SK-N-SH treated with all-trans-retinoic acid at 6 μM for 48 hours (cell line): ENCODE measurements around the gene CTNNAL1.

ENCODE experiments used
- ARNTL ChIP-seq: fragments of 450-650 bp; formaldehyde crosslinking; IDR thresholded peaks from 2 replicates; pipeline ENCODE4 v1.5.0; 2020; ENCODE audit warnings: low read depth, mild to moderate bottlenecking, moderate library complexity, borderline replicate concordance
- CSDC2 ChIP-seq: fragments of 250-450 bp; sonication (Bioruptor Pico); IDR thresholded peaks from 2 replicates; pipeline ENCODE4 v1.5.0; 2020; ENCODE audit warnings: mild to moderate bottlenecking, moderate library complexity
- SNAI2 ChIP-seq: fragments of 250-450 bp; sonication (Bioruptor Pico); IDR thresholded peaks from 2 replicates; pipeline ENCODE4 v1.5.0; 2020; ENCODE audit warnings: mild to moderate bottlenecking, moderate library complexity
- TCF4 ChIP-seq: fragments of 250-450 bp; sonication (Bioruptor Pico); IDR thresholded peaks from 2 replicates; pipeline ENCODE4 v1.8.0; 2021; ENCODE audit warnings: mild to moderate bottlenecking, moderate library complexity, borderline replicate concordance
- ZFP3 ChIP-seq: fragments of 250-450 bp; sonication (Bioruptor Pico); IDR thresholded peaks from 2 replicates; pipeline ENCODE4 v1.5.0; 2020; ENCODE audit warnings: mild to moderate bottlenecking, moderate library complexity
- ZFP30 ChIP-seq: fragments of 450-650 bp; formaldehyde crosslinking; IDR thresholded peaks from 2 replicates; pipeline ENCODE4 v1.5.0; 2022; ENCODE audit warnings: mild to moderate bottlenecking, moderate library complexity
- ZNF8 ChIP-seq: fragments of 450-650 bp; formaldehyde crosslinking; IDR thresholded peaks from 2 replicates; pipeline ENCODE4 v1.5.0; 2020; ENCODE audit warnings: mild to moderate bottlenecking, moderate library complexity
- TF ChIP-seq, protein P1 (sequence below): fragments of 250-450 bp; sonication (Bioruptor Pico); IDR thresholded peaks from 2 replicates; pipeline ENCODE4 v1.8.0; 2020; ENCODE audit warnings: mild to moderate bottlenecking, moderate library complexity, borderline replicate concordance

GRCh38 chr9:109028457-109028856 lies 15.2 kb upstream of the CTNNAL1 start:
- TF ChIP-seq ZFP3 (CRISPR knock-in tag) (no peak), ARNTL (CRISPR knock-in tag) (no peak), ZNF8 (CRISPR knock-in tag) (no peak), ZFP30 (CRISPR knock-in tag) (no peak), SNAI2 (CRISPR knock-in tag) (no peak), CSDC2 (CRISPR knock-in tag) (no peak), TCF4 (CRISPR knock-in tag) (no peak)
- TF ChIP-seq, protein P1, sequence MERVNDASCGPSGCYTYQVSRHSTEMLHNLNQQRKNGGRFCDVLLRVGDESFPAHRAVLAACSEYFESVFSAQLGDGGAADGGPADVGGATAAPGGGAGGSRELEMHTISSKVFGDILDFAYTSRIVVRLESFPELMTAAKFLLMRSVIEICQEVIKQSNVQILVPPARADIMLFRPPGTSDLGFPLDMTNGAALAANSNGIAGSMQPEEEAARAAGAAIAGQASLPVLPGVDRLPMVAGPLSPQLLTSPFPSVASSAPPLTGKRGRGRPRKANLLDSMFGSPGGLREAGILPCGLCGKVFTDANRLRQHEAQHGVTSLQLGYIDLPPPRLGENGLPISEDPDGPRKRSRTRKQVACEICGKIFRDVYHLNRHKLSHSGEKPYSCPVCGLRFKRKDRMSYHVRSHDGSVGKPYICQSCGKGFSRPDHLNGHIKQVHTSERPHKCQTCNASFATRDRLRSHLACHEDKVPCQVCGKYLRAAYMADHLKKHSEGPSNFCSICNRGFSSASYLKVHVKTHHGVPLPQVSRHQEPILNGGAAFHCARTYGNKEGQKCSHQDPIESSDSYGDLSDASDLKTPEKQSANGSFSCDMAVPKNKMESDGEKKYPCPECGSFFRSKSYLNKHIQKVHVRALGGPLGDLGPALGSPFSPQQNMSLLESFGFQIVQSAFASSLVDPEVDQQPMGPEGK (CRISPR knock-in tag): no peak
